Ishikawa (cell line): Measurements from ENCODE around the gene ANXA1.

ENCODE experiments used
- CEBPB ChIP-seq: IDR thresholded peaks from 2 replicates; pipeline ENCODE4 v1.6.1; 2012
- CREB1 ChIP-seq: IDR thresholded peaks from 2 replicates; pipeline ENCODE4 v1.6.1; 2012; ENCODE audit warnings: low read depth
- EGR1 ChIP-seq: IDR thresholded peaks from 2 replicates; pipeline ENCODE4 v1.6.1; 2012
- EP300 ChIP-seq: IDR thresholded peaks from 2 replicates; pipeline ENCODE4 v1.6.1; 2012; ENCODE audit warnings: borderline replicate concordance
- FOXM1 ChIP-seq: IDR thresholded peaks from 2 replicates; pipeline ENCODE4 v1.6.1; 2012; ENCODE audit warnings: low read depth, borderline replicate concordance
- MAX ChIP-seq: IDR thresholded peaks from 2 replicates; pipeline ENCODE4 v1.6.1; 2012
- NFIC ChIP-seq: IDR thresholded peaks from 2 replicates; pipeline ENCODE4 v1.6.1; 2012
- RAD21 ChIP-seq: IDR thresholded peaks from 2 replicates; pipeline ENCODE4 v1.6.1; 2012; ENCODE audit warnings: low read depth
- REST ChIP-seq: IDR thresholded peaks from 2 replicates; pipeline ENCODE4 v1.6.1; 2012; ENCODE audit warnings: low read depth, mild to moderate bottlenecking
- TAF1 ChIP-seq: IDR thresholded peaks from 2 replicates; pipeline ENCODE4 v1.6.1; 2012; ENCODE audit warnings: low read depth, mild to moderate bottlenecking
- TCF12 ChIP-seq: IDR thresholded peaks from 2 replicates; pipeline ENCODE4 v1.6.1; 2012; ENCODE audit warnings: low read depth
- TEAD4 ChIP-seq: IDR thresholded peaks from 2 replicates; pipeline ENCODE4 v1.6.1; 2012
- USF1 ChIP-seq: IDR thresholded peaks from 2 replicates; pipeline ENCODE4 v1.6.1; 2012
- YY1 ChIP-seq: IDR thresholded peaks from 2 replicates; pipeline ENCODE4 v1.6.1; 2012; ENCODE audit warnings: low read depth
- ZBTB7A ChIP-seq: IDR thresholded peaks from 2 replicates; pipeline ENCODE4 v1.6.1; 2012; ENCODE audit warnings: low read depth

The ANXA1 gene

GRCh38 chr9:73179589-73179988, 27.9 kb downstream of the ANXA1 start:
- no peak; the same call in 1 of the 2 replicates for TF ChIP-seq MAX
- TF ChIP-seq EP300, result peak; percentile 93
- TF ChIP-seq EGR1, result peak; percentile 32; the same call in 1 of the 2 replicates
- no peak for TF ChIP-seq TAF1
- TF ChIP-seq CEBPB, result peak; percentile 29
- peak; percentile 82 for TF ChIP-seq NFIC
- peak; percentile 93 for TF ChIP-seq FOXM1
- TF ChIP-seq CREB1, result no peak
- no peak for TF ChIP-seq REST
- TF ChIP-seq USF1, result peak; percentile 65; the same call in 1 of the 2 replicates
- no peak for TF ChIP-seq RAD21
- TF ChIP-seq ZBTB7A, result no peak
- peak; percentile 40; the same call in 1 of the 2 replicates for TF ChIP-seq YY1
- TF ChIP-seq TCF12, result peak; percentile 94
- peak; percentile 75 for TF ChIP-seq TEAD4

- no peak for TF ChIP-seq YY1
- no peak for TF ChIP-seq EP300
- no peak for TF ChIP-seq MAX
- no peak for TF ChIP-seq TCF12
- no peak for TF ChIP-seq REST
Observed at GRCh38 chr9:73180403-73180802, 28.7 kb downstream of the ANXA1 start.

- TF ChIP-seq TCF12, result no peak
- no peak for TF ChIP-seq CEBPB
- no peak for TF ChIP-seq REST
- no peak for TF ChIP-seq TEAD4
- TF ChIP-seq YY1, result no peak
- no peak for TF ChIP-seq MAX
- TF ChIP-seq TAF1, result no peak
- no peak for TF ChIP-seq CREB1
- TF ChIP-seq EGR1, result no peak
- no peak for TF ChIP-seq RAD21
- TF ChIP-seq EP300, result no peak
Observed at GRCh38 chr9:73182928-73183327, 31.3 kb downstream of the ANXA1 start.

- TF ChIP-seq CREB1 (no peak), TEAD4 (no peak), ZBTB7A (no peak), EGR1 (no peak), MAX (no peak), TCF12 (no peak), RAD21 (no peak), TAF1 (no peak), YY1 (no peak), CEBPB (no peak), FOXM1 (no peak), EP300 (no peak), NFIC (no peak), USF1 (no peak)
Observed at GRCh38 chr9:73183428-73183827, 31.8 kb downstream of the ANXA1 start.
